Measurements from ENCODE around the gene KCTD21. TPM values are rescaled to one million over a fixed set of nuclear protein-coding genes. Genes with fewer than 3 reads are reported as not detected.

KCTD21 gene
- total and polyA plus RNA-seq, 4 donors, result 5.8 to 12.6 (median 9.2) TPM

GRCh38 chr11:78138694-78139421, 49.6 kb downstream of the KCTD21 start:
- H3K27me3 ChIP-seq (ENCODE audit: control insufficient read depth in 4 of 4, insufficient read depth in 4 of 4, low read length in 3 of 4), result no peaks in the 10 kb centered on the region
- H3K9me3 ChIP-seq (ENCODE audit: control insufficient read depth in 4 of 4, low read length in 3 of 4), result no peaks in the 10 kb centered on the region
- DNase-seq (ENCODE audit: low spot score), result no peak
- peaks cover 0 to 16% (median 12%) of the 10 kb centered on the region in 4 donors for H3K4me1 ChIP-seq (ENCODE audit: control insufficient read depth in 4 of 4, insufficient read depth in 4 of 4, low read length in 3 of 4)
- H3K4me3 ChIP-seq (ENCODE audit: low read depth in 1 of 3, low read length in 3 of 3), result peak overlapping the region; percentile 78 to 98 (median 83)
- H3K36me3 ChIP-seq (ENCODE audit: control insufficient read depth in 4 of 4, insufficient read depth in 3 of 4, low read depth in 1 of 4, low read length in 3 of 4), result peaks cover 0 to 3% (median 1%) of the 10 kb centered on the region in 4 donors
- 18% methylated on average over 12 of the region's 12 CpGs for WGBS
- peak overlapping the region; percentile 58 to 78 for H3K27ac ChIP-seq (ENCODE audit: low read depth in 1 of 2, low read length in 2 of 2)
- TF ChIP-seq, protein P1, sequence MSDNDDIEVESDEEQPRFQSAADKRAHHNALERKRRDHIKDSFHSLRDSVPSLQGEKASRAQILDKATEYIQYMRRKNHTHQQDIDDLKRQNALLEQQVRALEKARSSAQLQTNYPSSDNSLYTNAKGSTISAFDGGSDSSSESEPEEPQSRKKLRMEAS (IDR thresholded peaks at IDR 0.05), result no peak
- TF ChIP-seq, protein P2, sequence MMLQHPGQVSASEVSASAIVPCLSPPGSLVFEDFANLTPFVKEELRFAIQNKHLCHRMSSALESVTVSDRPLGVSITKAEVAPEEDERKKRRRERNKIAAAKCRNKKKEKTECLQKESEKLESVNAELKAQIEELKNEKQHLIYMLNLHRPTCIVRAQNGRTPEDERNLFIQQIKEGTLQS (IDR thresholded peaks at IDR 0.05), result no peak
- TF ChIP-seq HNF4A (conservative IDR thresholded peaks at IDR 0.05) (no peak), FOXA1 (IDR thresholded peaks at IDR 0.05) (no peak)
- peak overlapping the region; percentile 53 to 74 for H3K9ac ChIP-seq (ENCODE audit: low read depth in 1 of 2, low read length in 2 of 2)

- Histone ChIP-seq H3K9me3 (ENCODE audit: control insufficient read depth in 4 of 4, low read length in 3 of 4) (no peaks in the 10 kb centered on the region), H3K4me3 (ENCODE audit: low read depth in 1 of 3, low read length in 3 of 3) (peak overlapping the region in 2 of 3 donors; percentile 78 to 83), H3K27ac (ENCODE audit: low read depth in 1 of 2, low read length in 2 of 2) (no peak overlapping the region), H3K36me3 (ENCODE audit: control insufficient read depth in 4 of 4, insufficient read depth in 3 of 4, low read depth in 1 of 4, low read length in 3 of 4) (peaks cover 0 to 2% (median 0%) of the 10 kb centered on the region in 4 donors), H3K4me1 (ENCODE audit: control insufficient read depth in 4 of 4, insufficient read depth in 4 of 4, low read length in 3 of 4) (peaks cover 0 to 16% (median 12%) of the 10 kb centered on the region in 4 donors), H3K27me3 (ENCODE audit: control insufficient read depth in 4 of 4, insufficient read depth in 4 of 4, low read length in 3 of 4) (no peaks in the 10 kb centered on the region), H3K9ac (ENCODE audit: low read depth in 1 of 2, low read length in 2 of 2) (no peak overlapping the region)
- no peak for DNase-seq (ENCODE audit: low spot score)
- no peak for TF ChIP-seq GABPA (IDR thresholded peaks at IDR 0.05 in 1 of 2, conservative IDR thresholded peaks at IDR 0.05 in 1 of 2)
- TF ChIP-seq HNF4A (conservative IDR thresholded peaks at IDR 0.05), result no peak
- no peak for TF ChIP-seq FOXA2 (IDR thresholded peaks at IDR 0.05)
- 94% methylated on average over 4 of the region's 4 CpGs for WGBS
Measured at GRCh38 chr11:78138291-78138690, 50.1 kb downstream of the KCTD21 start.

DNA sequence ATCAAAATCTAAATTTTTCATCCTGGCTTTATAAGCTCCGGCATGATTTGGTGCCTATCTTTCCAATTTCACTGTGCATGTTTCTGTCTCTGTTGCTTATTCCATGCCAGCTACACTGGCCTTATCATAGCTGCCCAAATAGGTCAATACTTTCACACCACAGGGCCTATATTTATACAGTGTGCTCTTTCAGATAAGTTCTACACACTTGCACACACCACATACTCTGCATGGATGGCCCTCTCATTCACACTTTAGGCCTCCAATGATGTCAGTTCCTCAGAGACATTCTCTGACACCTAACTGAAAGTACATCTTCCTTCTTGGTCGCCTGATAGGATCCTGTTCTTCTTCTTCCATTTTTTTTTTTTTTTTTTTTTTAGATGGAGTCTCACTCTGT, 56.0 kb downstream of the KCTD21 start:
- H3K9me3 ChIP-seq (ENCODE audit: control insufficient read depth in 4 of 4, low read length in 3 of 4), result no peaks in the 10 kb centered on the region
- H3K27me3 ChIP-seq (ENCODE audit: control insufficient read depth in 4 of 4, insufficient read depth in 4 of 4, low read length in 3 of 4), result no peaks in the 10 kb centered on the region
- H3K36me3 ChIP-seq (ENCODE audit: control insufficient read depth in 4 of 4, insufficient read depth in 3 of 4, low read depth in 1 of 4, low read length in 3 of 4), result no peaks in the 10 kb centered on the region
- H3K4me3 ChIP-seq (ENCODE audit: low read depth in 1 of 3, low read length in 3 of 3), result no peak overlapping the region
- no peak overlapping the region for H3K9ac ChIP-seq (ENCODE audit: low read depth in 1 of 2, low read length in 2 of 2)
- no peaks in the 10 kb centered on the region for H3K4me1 ChIP-seq (ENCODE audit: control insufficient read depth in 4 of 4, insufficient read depth in 4 of 4, low read length in 3 of 4)
- no peak for DNase-seq (ENCODE audit: low spot score)
- 91% methylated on average over 2 of the region's 2 CpGs for WGBS
- no peak overlapping the region for H3K27ac ChIP-seq (ENCODE audit: low read depth in 1 of 2, low read length in 2 of 2)
- TF ChIP-seq HNF4A (conservative IDR thresholded peaks at IDR 0.05) (no peak), SP1 (IDR thresholded peaks at IDR 0.05) (no peak), HNF4G (IDR thresholded peaks at IDR 0.05) (no peak), FOXA1 (IDR thresholded peaks at IDR 0.05) (no peak), NR2F2 (IDR thresholded peaks at IDR 0.05) (no peak), EGR1 (IDR thresholded peaks at IDR 0.05; ENCODE audit: low read depth in 2 of 2) (no peak), TAF1 (conservative IDR thresholded peaks at IDR 0.05) (no peak), GABPA (IDR thresholded peaks at IDR 0.05 in 1 of 2, conservative IDR thresholded peaks at IDR 0.05 in 1 of 2) (no peak), RXRA (IDR thresholded peaks at IDR 0.05) (no peak), RAD21 (IDR thresholded peaks at IDR 0.05) (no peak), JUND (IDR thresholded peaks at IDR 0.05) (no peak), FOXA2 (IDR thresholded peaks at IDR 0.05) (no peak), YY1 (IDR thresholded peaks at IDR 0.05) (no peak)
- TF ChIP-seq, protein P2 (IDR thresholded peaks at IDR 0.05), result no peak
- TF ChIP-seq, protein P3, sequence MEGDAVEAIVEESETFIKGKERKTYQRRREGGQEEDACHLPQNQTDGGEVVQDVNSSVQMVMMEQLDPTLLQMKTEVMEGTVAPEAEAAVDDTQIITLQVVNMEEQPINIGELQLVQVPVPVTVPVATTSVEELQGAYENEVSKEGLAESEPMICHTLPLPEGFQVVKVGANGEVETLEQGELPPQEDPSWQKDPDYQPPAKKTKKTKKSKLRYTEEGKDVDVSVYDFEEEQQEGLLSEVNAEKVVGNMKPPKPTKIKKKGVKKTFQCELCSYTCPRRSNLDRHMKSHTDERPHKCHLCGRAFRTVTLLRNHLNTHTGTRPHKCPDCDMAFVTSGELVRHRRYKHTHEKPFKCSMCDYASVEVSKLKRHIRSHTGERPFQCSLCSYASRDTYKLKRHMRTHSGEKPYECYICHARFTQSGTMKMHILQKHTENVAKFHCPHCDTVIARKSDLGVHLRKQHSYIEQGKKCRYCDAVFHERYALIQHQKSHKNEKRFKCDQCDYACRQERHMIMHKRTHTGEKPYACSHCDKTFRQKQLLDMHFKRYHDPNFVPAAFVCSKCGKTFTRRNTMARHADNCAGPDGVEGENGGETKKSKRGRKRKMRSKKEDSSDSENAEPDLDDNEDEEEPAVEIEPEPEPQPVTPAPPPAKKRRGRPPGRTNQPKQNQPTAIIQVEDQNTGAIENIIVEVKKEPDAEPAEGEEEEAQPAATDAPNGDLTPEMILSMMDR (IDR thresholded peaks at IDR 0.05; ENCODE audit: low read depth, low read length, missing input control), result no peak
- TF ChIP-seq, protein P4, sequence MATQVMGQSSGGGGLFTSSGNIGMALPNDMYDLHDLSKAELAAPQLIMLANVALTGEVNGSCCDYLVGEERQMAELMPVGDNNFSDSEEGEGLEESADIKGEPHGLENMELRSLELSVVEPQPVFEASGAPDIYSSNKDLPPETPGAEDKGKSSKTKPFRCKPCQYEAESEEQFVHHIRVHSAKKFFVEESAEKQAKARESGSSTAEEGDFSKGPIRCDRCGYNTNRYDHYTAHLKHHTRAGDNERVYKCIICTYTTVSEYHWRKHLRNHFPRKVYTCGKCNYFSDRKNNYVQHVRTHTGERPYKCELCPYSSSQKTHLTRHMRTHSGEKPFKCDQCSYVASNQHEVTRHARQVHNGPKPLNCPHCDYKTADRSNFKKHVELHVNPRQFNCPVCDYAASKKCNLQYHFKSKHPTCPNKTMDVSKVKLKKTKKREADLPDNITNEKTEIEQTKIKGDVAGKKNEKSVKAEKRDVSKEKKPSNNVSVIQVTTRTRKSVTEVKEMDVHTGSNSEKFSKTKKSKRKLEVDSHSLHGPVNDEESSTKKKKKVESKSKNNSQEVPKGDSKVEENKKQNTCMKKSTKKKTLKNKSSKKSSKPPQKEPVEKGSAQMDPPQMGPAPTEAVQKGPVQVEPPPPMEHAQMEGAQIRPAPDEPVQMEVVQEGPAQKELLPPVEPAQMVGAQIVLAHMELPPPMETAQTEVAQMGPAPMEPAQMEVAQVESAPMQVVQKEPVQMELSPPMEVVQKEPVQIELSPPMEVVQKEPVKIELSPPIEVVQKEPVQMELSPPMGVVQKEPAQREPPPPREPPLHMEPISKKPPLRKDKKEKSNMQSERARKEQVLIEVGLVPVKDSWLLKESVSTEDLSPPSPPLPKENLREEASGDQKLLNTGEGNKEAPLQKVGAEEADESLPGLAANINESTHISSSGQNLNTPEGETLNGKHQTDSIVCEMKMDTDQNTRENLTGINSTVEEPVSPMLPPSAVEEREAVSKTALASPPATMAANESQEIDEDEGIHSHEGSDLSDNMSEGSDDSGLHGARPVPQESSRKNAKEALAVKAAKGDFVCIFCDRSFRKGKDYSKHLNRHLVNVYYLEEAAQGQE (IDR thresholded peaks at IDR 0.05), result no peak
- TF ChIP-seq, protein P1 (IDR thresholded peaks at IDR 0.05), result no peak
- TF ChIP-seq, protein P5, sequence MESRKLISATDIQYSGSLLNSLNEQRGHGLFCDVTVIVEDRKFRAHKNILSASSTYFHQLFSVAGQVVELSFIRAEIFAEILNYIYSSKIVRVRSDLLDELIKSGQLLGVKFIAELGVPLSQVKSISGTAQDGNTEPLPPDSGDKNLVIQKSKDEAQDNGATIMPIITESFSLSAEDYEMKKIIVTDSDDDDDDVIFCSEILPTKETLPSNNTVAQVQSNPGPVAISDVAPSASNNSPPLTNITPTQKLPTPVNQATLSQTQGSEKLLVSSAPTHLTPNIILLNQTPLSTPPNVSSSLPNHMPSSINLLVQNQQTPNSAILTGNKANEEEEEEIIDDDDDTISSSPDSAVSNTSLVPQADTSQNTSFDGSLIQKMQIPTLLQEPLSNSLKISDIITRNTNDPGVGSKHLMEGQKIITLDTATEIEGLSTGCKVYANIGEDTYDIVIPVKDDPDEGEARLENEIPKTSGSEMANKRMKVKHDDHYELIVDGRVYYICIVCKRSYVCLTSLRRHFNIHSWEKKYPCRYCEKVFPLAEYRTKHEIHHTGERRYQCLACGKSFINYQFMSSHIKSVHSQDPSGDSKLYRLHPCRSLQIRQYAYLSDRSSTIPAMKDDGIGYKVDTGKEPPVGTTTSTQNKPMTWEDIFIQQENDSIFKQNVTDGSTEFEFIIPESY (IDR thresholded peaks at IDR 0.05), result no peak
